Measurements from ENCODE around the gene GAL3ST3.
A peak's percentile ranks its signal among the peaks of the same experiment; 100 is the strongest.

The GAL3ST3 gene

DNA sequence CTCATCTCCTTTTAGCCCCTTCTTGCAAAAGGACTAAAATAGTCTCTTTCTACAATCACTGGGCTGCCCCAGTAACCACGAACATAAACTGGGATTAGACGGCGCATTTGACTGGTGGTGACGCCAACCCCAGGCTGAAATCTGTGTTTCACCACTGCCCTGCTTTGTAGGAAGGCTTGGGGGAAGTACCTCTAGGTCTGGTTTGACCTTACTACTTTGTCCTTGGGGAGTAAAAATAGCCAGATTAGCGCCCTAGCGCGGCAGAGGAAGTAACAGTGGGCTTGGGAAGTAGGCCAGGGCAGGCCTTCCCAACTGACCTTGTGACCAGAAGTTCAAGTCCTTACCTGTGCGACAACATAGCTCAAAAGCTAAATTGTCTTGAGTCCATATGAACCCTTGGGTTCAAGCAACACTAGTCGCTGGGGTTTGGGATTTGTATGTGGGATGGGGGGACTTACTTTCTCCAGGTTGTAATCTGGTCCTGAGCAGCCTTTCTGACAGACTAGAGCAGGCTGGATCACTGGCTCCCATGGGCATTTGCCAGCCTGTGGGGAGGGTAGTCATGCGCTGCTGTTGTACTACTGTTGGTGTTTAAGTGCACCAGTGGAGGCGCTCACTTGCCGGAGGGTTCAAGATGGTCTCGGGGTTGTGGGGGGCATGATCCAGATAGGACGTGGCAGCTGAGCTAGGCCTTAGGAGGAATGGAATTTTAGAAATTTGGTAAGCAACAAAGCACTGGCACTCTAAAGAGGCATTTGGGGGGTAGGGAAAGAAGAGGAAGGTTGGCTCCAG, 20.2 kb upstream of the GAL3ST3 start:
- TF ChIP-seq, protein P1, sequence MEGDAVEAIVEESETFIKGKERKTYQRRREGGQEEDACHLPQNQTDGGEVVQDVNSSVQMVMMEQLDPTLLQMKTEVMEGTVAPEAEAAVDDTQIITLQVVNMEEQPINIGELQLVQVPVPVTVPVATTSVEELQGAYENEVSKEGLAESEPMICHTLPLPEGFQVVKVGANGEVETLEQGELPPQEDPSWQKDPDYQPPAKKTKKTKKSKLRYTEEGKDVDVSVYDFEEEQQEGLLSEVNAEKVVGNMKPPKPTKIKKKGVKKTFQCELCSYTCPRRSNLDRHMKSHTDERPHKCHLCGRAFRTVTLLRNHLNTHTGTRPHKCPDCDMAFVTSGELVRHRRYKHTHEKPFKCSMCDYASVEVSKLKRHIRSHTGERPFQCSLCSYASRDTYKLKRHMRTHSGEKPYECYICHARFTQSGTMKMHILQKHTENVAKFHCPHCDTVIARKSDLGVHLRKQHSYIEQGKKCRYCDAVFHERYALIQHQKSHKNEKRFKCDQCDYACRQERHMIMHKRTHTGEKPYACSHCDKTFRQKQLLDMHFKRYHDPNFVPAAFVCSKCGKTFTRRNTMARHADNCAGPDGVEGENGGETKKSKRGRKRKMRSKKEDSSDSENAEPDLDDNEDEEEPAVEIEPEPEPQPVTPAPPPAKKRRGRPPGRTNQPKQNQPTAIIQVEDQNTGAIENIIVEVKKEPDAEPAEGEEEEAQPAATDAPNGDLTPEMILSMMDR (IDR thresholded peaks at IDR 0.05; ENCODE audit: low read depth, low read length, poor library complexity, severe bottlenecking) = peak; percentile 62
- TF ChIP-seq EZH2phosphoT487 (IDR thresholded peaks at IDR 0.05; ENCODE audit: borderline replicate concordance, low read length) = no peak
- peaks cover 60% of the 10 kb centered on the region for H3K4me1 ChIP-seq (ENCODE audit: control insufficient read depth, low read length)

DNA sequence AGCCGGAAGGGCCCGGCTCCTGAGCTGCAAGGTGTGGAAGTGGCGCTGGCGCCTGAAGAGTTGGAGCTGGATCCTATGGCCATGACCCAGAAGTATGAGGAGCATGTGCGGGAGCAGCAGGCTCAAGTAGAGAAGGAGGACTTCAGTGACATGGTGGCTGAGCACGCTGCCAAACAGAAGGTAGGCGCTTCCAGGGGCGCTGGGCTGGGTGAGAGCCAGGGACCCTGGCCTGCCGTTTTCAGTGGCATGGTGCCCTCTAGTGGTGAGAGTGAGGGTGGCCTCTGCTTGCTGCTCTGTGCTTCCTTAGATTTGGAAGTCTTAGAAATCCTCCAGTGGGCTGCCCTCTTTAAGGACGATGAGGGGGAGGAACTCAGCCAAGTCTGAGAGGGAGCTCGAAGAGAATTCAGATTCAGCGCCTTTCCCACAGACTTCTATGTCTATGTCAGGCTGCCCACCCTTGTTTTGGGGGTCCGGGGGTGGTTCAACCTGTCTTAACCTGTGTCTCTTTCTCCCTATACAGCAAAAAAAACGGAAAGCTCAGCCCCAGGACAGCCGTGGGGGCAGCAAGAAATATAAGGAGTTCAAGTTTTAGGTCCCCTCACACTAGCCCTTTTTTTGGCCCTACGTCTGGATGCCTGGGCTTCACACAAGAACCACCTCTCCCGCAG, 19.3 kb upstream of the GAL3ST3 start:
- H3K9me3 ChIP-seq (ENCODE audit: control insufficient read depth, insufficient read depth, low read length) = no peaks in the 10 kb centered on the region
- H3K4me3 ChIP-seq (ENCODE audit: low read length) = peak overlapping the region; percentile 75
- no peaks in the 10 kb centered on the region for H3K27me3 ChIP-seq (ENCODE audit: control insufficient read depth, low read length)
- H3K4me2 ChIP-seq (ENCODE audit: low read length) = peak overlapping the region; percentile 70
- peaks cover 56% of the 10 kb centered on the region for H3F3A ChIP-seq (ENCODE audit: control insufficient read depth, insufficient read depth)
- H3K9me2 ChIP-seq (replicated peaks; ENCODE audit: control insufficient read depth, low read length) = no peaks in the 10 kb centered on the region
- H3K79me2 ChIP-seq (ENCODE audit: control insufficient read depth, low read length) = peaks cover 50% of the 10 kb centered on the region
- H3K27ac ChIP-seq (ENCODE audit: low read depth, low read length) = peak overlapping the region; percentile 76
- H3K36me3 ChIP-seq (ENCODE audit: control insufficient read depth, low read length) = peaks cover 84% of the 10 kb centered on the region
- 0 out of 2 replicates have a peak, but pooled peaks cover 5% of the 10 kb centered on the region for H4K20me1 ChIP-seq (ENCODE audit: control insufficient read depth, insufficient read depth, low read depth, low read length)
- H3K4me1 ChIP-seq (ENCODE audit: control insufficient read depth, low read length) = peaks cover 52% of the 10 kb centered on the region
- no peak for TF ChIP-seq EZH2phosphoT487 (IDR thresholded peaks at IDR 0.05; ENCODE audit: borderline replicate concordance, low read length)
- TF ChIP-seq, protein P1 (IDR thresholded peaks at IDR 0.05; ENCODE audit: low read depth, low read length, poor library complexity, severe bottlenecking) = peak; percentile 96

More for the DNA sequence above, 20.2 kb upstream of the GAL3ST3 start:
- peak overlapping the region; percentile 75 for H3K4me3 ChIP-seq (ENCODE audit: low read length)
- H3K27me3 ChIP-seq (ENCODE audit: control insufficient read depth, low read length) = no peaks in the 10 kb centered on the region
- H3K4me2 ChIP-seq (ENCODE audit: low read length) = peak overlapping the region; percentile 70
- no peaks in the 10 kb centered on the region for H3K9me3 ChIP-seq (ENCODE audit: control insufficient read depth, insufficient read depth, low read length)
- H3K9me2 ChIP-seq (replicated peaks; ENCODE audit: control insufficient read depth, low read length) = no peaks in the 10 kb centered on the region
- H3F3A ChIP-seq (ENCODE audit: control insufficient read depth, insufficient read depth) = peaks cover 56% of the 10 kb centered on the region
- peak overlapping the region; percentile 76 for H3K27ac ChIP-seq (ENCODE audit: low read depth, low read length)
- peaks cover 54% of the 10 kb centered on the region for H3K79me2 ChIP-seq (ENCODE audit: control insufficient read depth, low read length)
- H4K20me1 ChIP-seq (ENCODE audit: control insufficient read depth, insufficient read depth, low read depth, low read length) = 0 out of 2 replicates have a peak, but pooled peaks cover 5% of the 10 kb centered on the region
- H3K36me3 ChIP-seq (ENCODE audit: control insufficient read depth, low read length) = peaks cover 82% of the 10 kb centered on the region

DNA sequence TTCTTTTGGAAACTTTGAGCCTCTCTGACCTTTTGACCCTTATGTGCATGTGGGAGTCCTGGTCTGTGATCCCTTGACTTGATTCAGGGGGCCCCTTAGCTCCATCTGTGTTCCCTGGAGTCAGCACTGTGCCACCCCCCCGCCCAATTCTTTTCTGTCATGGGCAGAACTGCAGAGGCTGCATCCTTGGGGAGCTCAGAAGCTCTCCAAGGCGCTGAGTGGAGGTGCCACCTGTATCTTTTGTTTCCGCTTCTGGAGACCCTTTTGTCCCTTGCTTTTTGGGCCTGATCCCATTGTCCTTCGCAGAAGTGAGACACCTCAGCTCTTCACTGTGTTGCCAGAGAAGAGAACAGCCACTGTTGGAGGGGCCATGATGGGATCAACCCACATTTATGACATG, 18.7 kb upstream of the GAL3ST3 start:
- H3K4me1 ChIP-seq (ENCODE audit: control insufficient read depth, low read length) = peaks cover 45% of the 10 kb centered on the region
- H3K9me3 ChIP-seq (ENCODE audit: control insufficient read depth, insufficient read depth, low read length) = no peaks in the 10 kb centered on the region
- peaks cover 84% of the 10 kb centered on the region for H3K36me3 ChIP-seq (ENCODE audit: control insufficient read depth, low read length)
- H3K27ac ChIP-seq (ENCODE audit: low read depth, low read length) = no peak overlapping the region
- H3K79me2 ChIP-seq (ENCODE audit: control insufficient read depth, low read length) = peaks cover 44% of the 10 kb centered on the region
- H3K4me2 ChIP-seq (ENCODE audit: low read length) = no peak overlapping the region
- no peak overlapping the region for H3K4me3 ChIP-seq (ENCODE audit: low read length)
- no peaks in the 10 kb centered on the region for H3K27me3 ChIP-seq (ENCODE audit: control insufficient read depth, low read length)
- TF ChIP-seq, protein P1 (IDR thresholded peaks at IDR 0.05; ENCODE audit: low read depth, low read length, poor library complexity, severe bottlenecking) = no peak
- peaks cover 49% of the 10 kb centered on the region for H3F3A ChIP-seq (ENCODE audit: control insufficient read depth, insufficient read depth)
- 0 out of 2 replicates have a peak, but pooled peaks cover 5% of the 10 kb centered on the region for H4K20me1 ChIP-seq (ENCODE audit: control insufficient read depth, insufficient read depth, low read depth, low read length)
- H3K9me2 ChIP-seq (replicated peaks; ENCODE audit: control insufficient read depth, low read length) = no peaks in the 10 kb centered on the region
